OCI-LY3 (cell line): ENCODE data around the gene HAUS6.

Source experiments
- H2AFZ ChIP-seq: fragments of 200-600, 300-600 bp; shearing (Covaris generic); 2 replicates; pipeline ENCODE4 v1.6.0; 2014; ENCODE audit warnings: antibody characterized with exemption, low read depth, low read length
- H3K27ac ChIP-seq: fragments of 200-600, 300-600 bp; sonication (generic); 2 replicates; pipeline ENCODE4 v1.5.1; 2014; ENCODE audit warnings: mild to moderate bottlenecking, low read length, moderate library complexity, mixed read lengths
- H3K27me3 ChIP-seq: fragments of 200-600, 300-600 bp; sonication (generic); 2 replicates; pipeline ENCODE4 v1.6.1; 2014; ENCODE audit warnings: low read depth, low read length, mixed read lengths
- H3K36me3 ChIP-seq: fragments of 200-600, 300-600 bp; sonication (generic); replicated peaks from 2 replicates; pipeline ENCODE3; 2014; ENCODE audit warnings: low read depth, low read length, mixed read lengths
- H3K4me1 ChIP-seq: fragments of 300-600, 200-600 bp; sonication (generic); 2 replicates; pipeline ENCODE4 v1.6.1; 2014; ENCODE audit warnings: low read length, mixed read lengths
- H3K4me2 ChIP-seq: fragments of 200-600, 300-600 bp; sonication (generic); 2 replicates; pipeline ENCODE4 v1.6.1; 2014; ENCODE audit warnings: low read length, mixed read lengths
- H3K4me3 ChIP-seq: fragments of 300-600, 200-600 bp; sonication (generic); 2 replicates; pipeline ENCODE4 v1.5.1; 2014; ENCODE audit warnings: antibody characterized with exemption, mild to moderate bottlenecking, low read length, moderate library complexity
- H3K79me2 ChIP-seq: fragments of 300-600, 200-600 bp; shearing (Covaris generic); 2 replicates; pipeline ENCODE4 v1.6.1; 2014; ENCODE audit warnings: mild to moderate bottlenecking, low read length, mixed read lengths
- H3K9ac ChIP-seq: fragments of 300-600, 200-600 bp; shearing (Covaris generic); 2 replicates; pipeline ENCODE4 v1.6.0; 2014; ENCODE audit warnings: mild to moderate bottlenecking, low read length, moderate library complexity
- H3K9me3 ChIP-seq: fragments of 200-600, 300-600 bp; shearing (Covaris generic); 2 replicates; pipeline ENCODE4 v1.6.1; 2014; ENCODE audit warnings: low read length, mixed read lengths; ENCODE audit not compliant: insufficient read depth
- H4K20me1 ChIP-seq: fragments of 200-600, 300-600 bp; sonication (generic); 2 replicates; pipeline ENCODE4 v1.6.1; 2016; ENCODE audit warnings: low read length, mixed read lengths; ENCODE audit not compliant: insufficient read depth
- EZH2phosphoT487 ChIP-seq: fragments of 200-600 bp; shearing (Covaris generic); IDR thresholded peaks from 2 replicates; pipeline ENCODE4 v1.6.1; 2018; ENCODE audit warnings: antibody characterized with exemption, mixed run types, low read depth
- TF ChIP-seq, protein P1 (sequence below): fragments of 200-600, 300-600 bp; sonication (generic); IDR thresholded peaks from 2 replicates; pipeline ENCODE4 v1.5.1; 2014; ENCODE audit warnings: antibody characterized with exemption, low read length, low read depth

The HAUS6 gene

DNA sequence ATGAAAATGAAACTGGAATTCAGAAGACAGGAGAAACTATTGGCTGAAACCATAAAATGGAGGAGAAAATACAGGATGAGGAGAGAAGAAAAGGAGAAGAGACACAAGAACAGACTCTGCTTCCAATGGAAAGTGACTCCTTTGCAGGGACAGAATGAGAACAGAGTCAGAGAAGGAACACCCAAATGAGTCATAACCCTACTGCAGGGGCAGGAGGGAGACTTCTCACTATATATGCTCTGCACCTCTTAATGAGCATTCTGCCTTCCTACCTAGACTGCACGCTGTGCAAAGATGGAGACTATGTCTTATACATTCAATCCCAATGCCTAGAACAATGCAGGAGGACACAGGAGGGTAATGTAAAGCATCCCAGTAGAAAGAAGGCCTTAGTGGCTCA is 71.8 kb downstream of the HAUS6 start:
- no peaks in the 10 kb centered on the region for H3K79me2 ChIP-seq
- no peak overlapping the region for H3K9ac ChIP-seq

DNA sequence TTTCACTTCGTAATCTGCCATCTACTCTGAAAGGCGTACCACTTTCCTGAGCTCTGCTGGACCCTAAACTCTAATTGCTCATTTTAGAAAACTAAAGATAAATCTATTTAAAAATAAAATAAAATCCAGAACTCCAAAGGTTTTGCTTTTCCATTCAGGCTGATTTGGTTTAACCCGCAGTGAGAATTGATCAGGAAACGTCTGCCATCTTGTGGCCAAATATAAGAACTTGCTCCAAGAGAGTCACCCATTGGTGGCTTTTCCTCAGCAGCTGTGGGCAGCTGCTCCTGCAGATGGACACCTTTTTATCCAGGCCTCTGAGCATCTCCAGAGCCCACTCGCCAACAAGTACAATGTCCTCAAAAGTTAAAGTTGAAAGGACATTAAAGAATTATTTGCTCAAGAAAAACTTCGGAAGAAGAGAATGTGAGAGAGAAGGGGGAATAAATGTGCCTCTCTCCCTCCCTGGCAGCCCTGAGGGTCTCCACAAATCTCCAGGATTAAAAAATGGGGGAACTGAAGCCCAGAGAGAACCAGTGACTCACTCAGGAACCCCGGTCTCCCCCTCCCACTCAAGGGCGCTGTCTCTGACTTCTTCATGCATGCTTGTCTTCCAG is 73.8 kb downstream of the HAUS6 start:
- H3K27me3 ChIP-seq = 0 out of 2 replicates have a peak, but pooled peaks cover 3% of the 10 kb centered on the region
- no peak overlapping the region; the same call in 1 of the 2 replicates for H3K9ac ChIP-seq
- H3K4me2 ChIP-seq = peak overlapping the region; percentile 28
- no peak overlapping the region for H3K27ac ChIP-seq
- no peaks in the 10 kb centered on the region for H3K36me3 ChIP-seq
- TF ChIP-seq, protein P1, sequence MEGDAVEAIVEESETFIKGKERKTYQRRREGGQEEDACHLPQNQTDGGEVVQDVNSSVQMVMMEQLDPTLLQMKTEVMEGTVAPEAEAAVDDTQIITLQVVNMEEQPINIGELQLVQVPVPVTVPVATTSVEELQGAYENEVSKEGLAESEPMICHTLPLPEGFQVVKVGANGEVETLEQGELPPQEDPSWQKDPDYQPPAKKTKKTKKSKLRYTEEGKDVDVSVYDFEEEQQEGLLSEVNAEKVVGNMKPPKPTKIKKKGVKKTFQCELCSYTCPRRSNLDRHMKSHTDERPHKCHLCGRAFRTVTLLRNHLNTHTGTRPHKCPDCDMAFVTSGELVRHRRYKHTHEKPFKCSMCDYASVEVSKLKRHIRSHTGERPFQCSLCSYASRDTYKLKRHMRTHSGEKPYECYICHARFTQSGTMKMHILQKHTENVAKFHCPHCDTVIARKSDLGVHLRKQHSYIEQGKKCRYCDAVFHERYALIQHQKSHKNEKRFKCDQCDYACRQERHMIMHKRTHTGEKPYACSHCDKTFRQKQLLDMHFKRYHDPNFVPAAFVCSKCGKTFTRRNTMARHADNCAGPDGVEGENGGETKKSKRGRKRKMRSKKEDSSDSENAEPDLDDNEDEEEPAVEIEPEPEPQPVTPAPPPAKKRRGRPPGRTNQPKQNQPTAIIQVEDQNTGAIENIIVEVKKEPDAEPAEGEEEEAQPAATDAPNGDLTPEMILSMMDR = peak; percentile 75
- no peak for TF ChIP-seq EZH2phosphoT487
- H3K4me1 ChIP-seq = peaks cover 16% of the 10 kb centered on the region; the same call in 1 of the 2 replicates
- no peaks in the 10 kb centered on the region for H3K79me2 ChIP-seq
- no peaks in the 10 kb centered on the region for H4K20me1 ChIP-seq
- no peaks in the 10 kb centered on the region for H3K9me3 ChIP-seq
- 0 out of 2 replicates have a peak overlapping the region, but pooled peaks have one; percentile 36 for H2AFZ ChIP-seq
- H3K4me3 ChIP-seq = 0 out of 2 replicates have a peak overlapping the region, but pooled peaks have one; percentile 22

More for the DNA sequence above, 71.8 kb downstream of the HAUS6 start:
- Histone ChIP-seq H4K20me1 (no peaks in the 10 kb centered on the region), H3K36me3 (no peaks in the 10 kb centered on the region), H3K4me1 (peaks cover 16% of the 10 kb centered on the region; the same call in 1 of the 2 replicates), H3K4me2 (no peak overlapping the region), H3K27me3 (no peaks in the 10 kb centered on the region), H2AFZ (no peak overlapping the region), H3K9me3 (no peaks in the 10 kb centered on the region), H3K27ac (no peak overlapping the region), H3K4me3 (no peak overlapping the region)
- TF ChIP-seq, protein P1 = no peak
- no peak for TF ChIP-seq EZH2phosphoT487

DNA sequence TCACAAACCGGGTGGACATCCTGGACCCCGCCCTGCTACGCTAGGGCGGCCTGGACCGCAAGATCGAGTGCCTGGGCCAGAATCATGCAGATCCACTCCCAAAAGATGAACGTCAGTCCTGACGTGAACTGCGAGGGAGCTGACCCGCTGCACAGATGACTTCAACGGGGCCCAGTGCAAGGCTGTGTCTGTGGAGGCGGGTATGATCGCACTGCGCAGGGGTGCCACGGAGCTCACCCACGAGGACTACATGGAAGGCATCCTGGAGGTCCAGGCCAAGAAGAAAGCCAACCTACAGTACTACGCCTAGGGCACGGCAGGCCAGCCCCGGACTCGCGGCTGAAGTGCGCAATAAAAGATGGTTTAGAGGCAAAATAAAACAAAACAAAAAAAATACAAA is 74.9 kb downstream of the HAUS6 start:
- H3K4me2 ChIP-seq = no peak overlapping the region
- H3K4me1 ChIP-seq = peaks cover 16% of the 10 kb centered on the region; the same call in 1 of the 2 replicates
- no peaks in the 10 kb centered on the region for H3K36me3 ChIP-seq
- TF ChIP-seq, protein P1 = no peak
- TF ChIP-seq EZH2phosphoT487 = no peak
- H4K20me1 ChIP-seq = no peaks in the 10 kb centered on the region
- H3K4me3 ChIP-seq = no peak overlapping the region
- no peak overlapping the region for H3K9ac ChIP-seq
- 0 out of 2 replicates have a peak, but pooled peaks cover 3% of the 10 kb centered on the region for H3K27me3 ChIP-seq
- H3K9me3 ChIP-seq = no peaks in the 10 kb centered on the region
- H3K27ac ChIP-seq = no peak overlapping the region
- no peaks in the 10 kb centered on the region for H3K79me2 ChIP-seq
- no peak overlapping the region for H2AFZ ChIP-seq

DNA sequence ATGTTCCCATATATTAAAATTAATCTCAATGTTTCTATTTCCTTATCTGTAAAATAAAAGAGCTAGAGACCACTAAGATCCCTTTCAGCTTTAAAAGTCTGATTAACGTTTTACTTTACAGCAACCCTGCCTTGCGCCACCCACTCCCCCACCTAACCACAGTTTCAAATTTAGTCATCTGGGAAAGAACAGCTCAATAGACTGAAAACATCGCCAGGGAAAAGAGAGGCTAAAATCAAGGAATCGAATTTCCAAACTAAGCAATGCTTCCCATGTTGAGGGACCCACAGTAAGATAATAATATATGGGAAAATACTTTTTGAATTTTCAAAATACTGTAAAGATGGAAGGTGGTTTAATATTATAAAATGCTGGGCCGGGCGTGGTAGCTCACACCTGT is 76.3 kb downstream of the HAUS6 start:
- Histone ChIP-seq H3K27ac (no peak overlapping the region), H3K9me3 (no peaks in the 10 kb centered on the region), H3K4me1 (peaks cover 25% of the 10 kb centered on the region), H3K27me3 (0 out of 2 replicates have a peak, but pooled peaks cover 3% of the 10 kb centered on the region), H4K20me1 (no peaks in the 10 kb centered on the region), H3K4me3 (no peak overlapping the region), H3K9ac (no peak overlapping the region), H2AFZ (no peak overlapping the region), H3K36me3 (no peaks in the 10 kb centered on the region), H3K79me2 (no peaks in the 10 kb centered on the region), H3K4me2 (no peak overlapping the region)
- TF ChIP-seq, protein P1 = no peak
- no peak for TF ChIP-seq EZH2phosphoT487
